HCT116 (cell line): Measurements from ENCODE around the gene APOL6. TPM values are rescaled to one million over a fixed set of nuclear protein-coding genes. Genes with fewer than 3 reads are reported as not detected.
A peak's percentile ranks its signal among the peaks of the same experiment; 100 is the strongest.

Experiments used
- ATAC-seq: fragments of 200-7000 bp; cut with Tn5 transposase; 2 replicates; pipeline ENCODE4 v1.9.1; 2020; ENCODE audit warnings: mild to moderate bottlenecking, moderate library complexity
- BruUV-seq: library from RNA; stranded (reverse); fragments of 400-500 nt; replicated peaks from 2 replicates; lab custom pipeline; 2021; lab: Mats Ljungman, UMichigan
- CTCF ChIA-PET: fragments of 300-600 bp; sonication (Branson Sonifier 250); formaldehyde crosslinking; loops from one replicate; lab custom pipeline; 2021; ENCODE audit warnings: antibody characterized with exemption; lab: Charles Lee
- POLR2A ChIA-PET: fragments of 300-600, 350-600 bp; sonication (Branson Sonifier 250); formaldehyde crosslinking; loops from one replicate; lab custom pipeline; 2021; ENCODE audit warnings: antibody characterized with exemption; lab: Charles Lee
- RAD21 ChIA-PET, 2 experiments: fragments of 300-600 bp; sonication (Branson Sonifier 250); formaldehyde crosslinking; loops; one replicate each; lab custom pipeline; 2023; ENCODE audit warnings: low total read pairs in 2 of 2; ENCODE audit not compliant: uncharacterized antibody in 2 of 2, unreplicated experiment in 2 of 2, low non-redundant PET in 1 of 2; lab: Charles Lee
- DNase-seq: peaks from one replicate; pipeline ENCODE4 v3.0.0-alpha.2; 2010; ENCODE audit warnings: low read depth, low spot score
- H2AFZ ChIP-seq: fragments of 200-600 bp; shearing (Covaris generic), sonication (generic); 2 replicates; pipeline ENCODE4 v1.6.1; 2017; ENCODE audit warnings: low read depth, mixed run types, mixed read lengths, antibody characterized with exemption, low read length; ENCODE audit not compliant: poor library complexity, severe bottlenecking
- H3K27ac ChIP-seq: 2 replicates; pipeline ENCODE4 v1.5.1; 2012; ENCODE audit warnings: low read depth, low read length
- H3K27me3 ChIP-seq: fragments of 200-600 bp; sonication (generic); 2 replicates; pipeline ENCODE4 v1.6.1; 2016; ENCODE audit warnings: mixed run types, low read length, mixed read lengths; ENCODE audit not compliant: insufficient read depth
- H3K36me3 ChIP-seq, 2 experiments: fragments of 200-500 bp in 1 of 2; fragments of 200-600 bp in 1 of 2; sonication (Bioruptor generic) in 1 of 2; sonication (generic) in 1 of 2; 2 replicates each; pipeline versions ENCODE4 v1.5.1 to v1.6.1; 2014 to 2016; ENCODE audit warnings: low read length in 2 of 2, inconsistent platforms in 1 of 2, mixed read lengths in 1 of 2, mixed run types in 1 of 2; ENCODE audit not compliant: insufficient read depth in 2 of 2, control insufficient read depth in 1 of 2
- H3K4me1 ChIP-seq, 2 experiments: fragments of 200-600 bp in 1 of 2; sonication (generic) in 1 of 2; 2 replicates each; pipeline versions ENCODE4 v1.5.1 to v1.6.1; 2012 to 2017; ENCODE audit warnings: low read length in 2 of 2, inconsistent platforms in 1 of 2, mild to moderate bottlenecking in 1 of 2, mixed read lengths in 1 of 2, mixed run types in 1 of 2, moderate library complexity in 1 of 2; ENCODE audit not compliant: insufficient read depth in 2 of 2, control insufficient read depth in 1 of 2
- H3K4me2 ChIP-seq: fragments of 200-600 bp; sonication (generic); 2 replicates; pipeline ENCODE4 v1.6.1; 2017; ENCODE audit warnings: mixed run types, low read length, mixed read lengths
- H3K4me3 ChIP-seq, 2 experiments: fragments of 200-600 bp in 1 of 2; sonication (generic) in 1 of 2; replicated peaks in 1 of 2; 2 replicates each; pipeline ENCODE4 v1.5.1; 2011 to 2016; ENCODE audit warnings: low read length in 2 of 2, control low read depth in 1 of 2, low read depth in 1 of 2, mild to moderate bottlenecking in 1 of 2, mixed read lengths in 1 of 2, mixed run types in 1 of 2
- H3K79me2 ChIP-seq: fragments of 200-600 bp; sonication (generic); 2 replicates; pipeline ENCODE4 v1.6.1; 2017; ENCODE audit warnings: mild to moderate bottlenecking, mixed run types, low read length, moderate library complexity, mixed read lengths; ENCODE audit not compliant: insufficient read depth
- H3K9ac ChIP-seq: fragments of 200-600 bp; sonication (generic); 2 replicates; pipeline ENCODE4 v1.6.1; 2016; ENCODE audit warnings: low read length, mixed read lengths
- H3K9me2 ChIP-seq: fragments of 200-600 bp; sonication (generic), shearing (Covaris generic); 2 replicates; pipeline ENCODE4 v1.6.1; 2017; ENCODE audit warnings: mixed run types, mild to moderate bottlenecking, moderate library complexity; ENCODE audit not compliant: insufficient read depth
- H3K9me3 ChIP-seq, 2 experiments: fragments of 200-500 bp in 1 of 2; fragments of 200-600 bp in 1 of 2; sonication (Bioruptor generic) in 1 of 2; sonication (generic) in 1 of 2; 2 replicates each; pipeline ENCODE4 v1.6.1; 2014 to 2017; ENCODE audit warnings: low read length in 2 of 2, mixed read lengths in 2 of 2, inconsistent platforms in 1 of 2, low read depth in 1 of 2, mild to moderate bottlenecking in 1 of 2, mixed run types in 1 of 2, moderate library complexity in 1 of 2; ENCODE audit not compliant: control insufficient read depth in 1 of 2, insufficient read depth in 1 of 2
- H4K20me1 ChIP-seq: fragments of 200-600 bp; sonication (generic), shearing (Covaris generic); 2 replicates; pipeline ENCODE4 v1.6.1; 2017; ENCODE audit warnings: mixed run types, mild to moderate bottlenecking, moderate library complexity; ENCODE audit not compliant: insufficient read depth
- CBX3 ChIP-seq: IDR thresholded peaks from 2 replicates; pipeline ENCODE4 v1.6.1; 2012; ENCODE audit warnings: low read depth
- CEBPB ChIP-seq: IDR thresholded peaks from 2 replicates; pipeline ENCODE4 v1.6.1; 2012; ENCODE audit warnings: low read depth
- RAD21 ChIP-seq: IDR thresholded peaks from 2 replicates; pipeline ENCODE4 v1.6.1; 2012; ENCODE audit warnings: low read depth, mild to moderate bottlenecking
- SIN3A ChIP-seq: IDR thresholded peaks from 2 replicates; pipeline ENCODE4 v1.6.1; 2012; ENCODE audit warnings: low read depth
- SP1 ChIP-seq: IDR thresholded peaks from 2 replicates; pipeline ENCODE4 v1.6.1; 2012; ENCODE audit warnings: low read depth
- YY1 ChIP-seq: IDR thresholded peaks from 2 replicates; pipeline ENCODE4 v1.6.1; 2011; ENCODE audit warnings: low read length, low read depth, moderate library complexity, mild to moderate bottlenecking; ENCODE audit not compliant: insufficient replicate concordance; ENCODE audit errors: extremely low read depth
- intact Hi-C: fragments of 100-400 bp; cut with micrococcal nuclease; formaldehyde crosslinking; loops from 2 replicates; pipeline ENCODE4 v1.10.0; 2022
- total RNA-seq: library from RNA; stranded (reverse); gene quantifications from one replicate; pipeline ENCODE4 v1.2.1, GENCODE V29; 2021; ENCODE audit not compliant: unreplicated experiment
- TF ChIP-seq, protein P1 (sequence below), 3 experiments: fragments of 200-600 bp in 1 of 3; sonication (generic) in 1 of 3; IDR thresholded peaks in 2 of 3; conservative IDR thresholded peaks in 1 of 3; 2 replicates each; pipeline ENCODE4 v1.5.1; 2012 to 2017; ENCODE audit warnings: low read depth in 2 of 3, low read length in 2 of 3, antibody characterized with exemption in 1 of 3, borderline replicate concordance in 1 of 3, control low read depth in 1 of 3, mild to moderate bottlenecking in 1 of 3, mixed read lengths in 1 of 3, mixed run types in 1 of 3, moderate library complexity in 1 of 3; ENCODE audit not compliant: insufficient read depth in 1 of 3
- TF ChIP-seq, protein P2 (sequence below): IDR thresholded peaks from 2 replicates; pipeline ENCODE4 v1.6.1; 2012

APOL6 gene
- total RNA-seq, 1 experiment from 2014 or later = 0.84 TPM

DNA sequence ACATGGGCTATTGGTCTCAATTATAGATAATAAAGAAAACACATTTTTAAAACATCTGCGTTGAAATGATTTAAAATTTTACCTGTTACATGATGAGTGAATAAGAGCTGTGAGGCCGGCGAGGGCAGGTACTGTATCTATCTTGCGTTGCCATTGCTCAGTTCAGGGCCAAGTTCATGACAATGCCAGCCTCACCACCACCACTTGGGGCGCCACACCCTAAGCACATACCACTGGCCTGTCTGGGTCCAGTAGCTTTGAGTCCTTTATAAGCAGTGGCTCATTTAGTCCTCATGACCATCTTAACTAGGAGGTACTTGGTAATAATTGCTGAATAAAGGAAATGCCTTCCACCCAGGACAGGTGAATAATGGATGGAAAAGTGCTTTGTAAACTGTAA is 16.6 kb upstream of the APOL6 start:
- H3K4me2 ChIP-seq = peak overlapping the region; percentile 77; the same call in 1 of the 2 replicates
- no peak overlapping the region for H3K9ac ChIP-seq
- no peaks in the 10 kb centered on the region for H3K36me3 ChIP-seq
- ChIA-PET RAD21 (no interaction called here), CTCF (interaction anchor here (0.6 to 3.2 kb wide), 17 partner anchors 10 to 434 kb away, joined by 3 to 19 read pairs (median 4); partner anchors contain the start of genes APOL6 and RBFOX2), POLR2A (interaction anchor here (0.7 to 2.7 kb wide), 3 partner anchors 9 to 434 kb away, joined by 3 to 9 read pairs (median 3); partner anchors contain the start of gene RBFOX2)
- no peak overlapping the region for H3K4me3 ChIP-seq
- TF ChIP-seq, protein P1, sequence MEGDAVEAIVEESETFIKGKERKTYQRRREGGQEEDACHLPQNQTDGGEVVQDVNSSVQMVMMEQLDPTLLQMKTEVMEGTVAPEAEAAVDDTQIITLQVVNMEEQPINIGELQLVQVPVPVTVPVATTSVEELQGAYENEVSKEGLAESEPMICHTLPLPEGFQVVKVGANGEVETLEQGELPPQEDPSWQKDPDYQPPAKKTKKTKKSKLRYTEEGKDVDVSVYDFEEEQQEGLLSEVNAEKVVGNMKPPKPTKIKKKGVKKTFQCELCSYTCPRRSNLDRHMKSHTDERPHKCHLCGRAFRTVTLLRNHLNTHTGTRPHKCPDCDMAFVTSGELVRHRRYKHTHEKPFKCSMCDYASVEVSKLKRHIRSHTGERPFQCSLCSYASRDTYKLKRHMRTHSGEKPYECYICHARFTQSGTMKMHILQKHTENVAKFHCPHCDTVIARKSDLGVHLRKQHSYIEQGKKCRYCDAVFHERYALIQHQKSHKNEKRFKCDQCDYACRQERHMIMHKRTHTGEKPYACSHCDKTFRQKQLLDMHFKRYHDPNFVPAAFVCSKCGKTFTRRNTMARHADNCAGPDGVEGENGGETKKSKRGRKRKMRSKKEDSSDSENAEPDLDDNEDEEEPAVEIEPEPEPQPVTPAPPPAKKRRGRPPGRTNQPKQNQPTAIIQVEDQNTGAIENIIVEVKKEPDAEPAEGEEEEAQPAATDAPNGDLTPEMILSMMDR (IDR thresholded peaks at IDR 0.05 in 2 of 3, conservative IDR thresholded peaks at IDR 0.05 in 1 of 3; ENCODE audit: borderline replicate concordance in 1 of 3, insufficient read depth in 1 of 3, low read depth in 2 of 3, low read length in 2 of 3) = peak; percentile 55 to 96 (median 93); a peak in 5 of 6 replicates
- TF ChIP-seq SP1 = no peak; the same call in 1 of the 2 replicates
- TF ChIP-seq SIN3A = no peak
- TF ChIP-seq YY1 = no peak
- TF ChIP-seq, protein P2, sequence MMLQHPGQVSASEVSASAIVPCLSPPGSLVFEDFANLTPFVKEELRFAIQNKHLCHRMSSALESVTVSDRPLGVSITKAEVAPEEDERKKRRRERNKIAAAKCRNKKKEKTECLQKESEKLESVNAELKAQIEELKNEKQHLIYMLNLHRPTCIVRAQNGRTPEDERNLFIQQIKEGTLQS = no peak
- peak; percentile 76 for TF ChIP-seq RAD21
- TF ChIP-seq CEBPB = no peak
- peak; percentile 71; the same call in 1 of the 2 replicates for TF ChIP-seq CBX3
- no peaks in the 10 kb centered on the region for H3K79me2 ChIP-seq
- no TSS peak for BruUV-seq
- H3K4me1 ChIP-seq = peaks cover 38 to 60% of the 10 kb centered on the region in 2 experiments
- intact Hi-C loops = loop anchor here (1.0 to 2.0 kb wide), 2 partner anchors 290 to 435 kb away; no protein-coding TSS in a partner anchor
- no peak overlapping the region; the same call in 1 of the 2 replicates for H3K27ac ChIP-seq
- no peaks in the 10 kb centered on the region for H3K9me2 ChIP-seq
- ATAC-seq (peak; percentile 53), DNase-seq (peak; percentile 65)
- H2AFZ ChIP-seq = no peak overlapping the region
- H3K27me3 ChIP-seq = no peaks in the 10 kb centered on the region
- H4K20me1 ChIP-seq = no peaks in the 10 kb centered on the region
- H3K9me3 ChIP-seq = peaks cover 0 to 4% of the 10 kb centered on the region in 2 experiments; a peak in 1 of 4 replicates
